Trophoblast cell (in vitro differentiated cells and primary cell): Measurements from ENCODE around the gene C10orf62.
A peak's percentile ranks its signal among the peaks of the same experiment; 100 is the strongest.

Experiments used
- DNase-seq, 2 donors: peaks; one replicate each; pipeline ENCODE4 v3.0.0-alpha.2; 2016
- H2AFZ ChIP-seq: 2 replicates; pipeline ENCODE4 v1.6.1; 2013; ENCODE audit warnings: low read length, moderate library complexity, mild to moderate bottlenecking; ENCODE audit not compliant: insufficient read depth, poor library complexity
- H2AK5ac ChIP-seq: 2 replicates; pipeline ENCODE4 v1.6.1; 2013; ENCODE audit warnings: mild to moderate bottlenecking, low read length
- H2BK120ac ChIP-seq: 2 replicates; pipeline ENCODE4 v1.6.1; 2013; ENCODE audit warnings: low read length, mild to moderate bottlenecking, moderate library complexity; ENCODE audit not compliant: insufficient read depth, poor library complexity
- H2BK12ac ChIP-seq: 2 replicates; pipeline ENCODE4 v1.6.1; 2013; ENCODE audit warnings: mild to moderate bottlenecking, low read length, moderate library complexity
- H2BK5ac ChIP-seq: 2 replicates; pipeline ENCODE4 v1.6.1; 2013; ENCODE audit warnings: low read length, low read depth, moderate library complexity, mild to moderate bottlenecking; ENCODE audit not compliant: poor library complexity
- H3K14ac ChIP-seq: 2 replicates; pipeline ENCODE4 v1.6.1; 2013; ENCODE audit warnings: mild to moderate bottlenecking, low read length
- H3K18ac ChIP-seq: 2 replicates; pipeline ENCODE4 v1.6.1; 2013; ENCODE audit warnings: mild to moderate bottlenecking, low read length
- H3K23ac ChIP-seq: 2 replicates; pipeline ENCODE4 v1.6.1; 2013; ENCODE audit warnings: low read length
- H3K27ac ChIP-seq: 2 replicates; pipeline ENCODE4 v1.5.1; 2013; ENCODE audit warnings: low read depth, mild to moderate bottlenecking, inconsistent platforms, low read length, moderate library complexity
- H3K27me3 ChIP-seq: 2 replicates; pipeline ENCODE4 v1.6.1; 2013; ENCODE audit warnings: inconsistent platforms, mild to moderate bottlenecking, low read length, moderate library complexity; ENCODE audit not compliant: insufficient read depth
- H3K36me3 ChIP-seq, 2 experiments: 1 replicate in 1 of 2; 2 replicates in 1 of 2; pipeline ENCODE4 v1.6.1; 2013; ENCODE audit warnings: low read length in 2 of 2, mild to moderate bottlenecking in 2 of 2, moderate library complexity in 1 of 2; ENCODE audit not compliant: insufficient read depth in 2 of 2, control insufficient read depth in 1 of 2
- H3K4ac ChIP-seq: 2 replicates; pipeline ENCODE4 v1.6.1; 2013; ENCODE audit warnings: low read depth, mild to moderate bottlenecking, low read length, moderate library complexity
- H3K4me1 ChIP-seq, 2 experiments: 1 replicate in 1 of 2; 2 replicates in 1 of 2; pipeline ENCODE4 v1.6.1; 2013; ENCODE audit warnings: low read length in 2 of 2, mild to moderate bottlenecking in 2 of 2, moderate library complexity in 1 of 2; ENCODE audit not compliant: insufficient read depth in 2 of 2, control insufficient read depth in 1 of 2
- H3K4me2 ChIP-seq: 2 replicates; pipeline ENCODE4 v1.6.1; 2013; ENCODE audit warnings: inconsistent platforms, mild to moderate bottlenecking, low read length, moderate library complexity
- H3K4me3 ChIP-seq: 2 replicates; pipeline ENCODE4 v1.5.1; 2013; ENCODE audit warnings: mild to moderate bottlenecking, low read depth, low read length, inconsistent platforms
- H3K79me1 ChIP-seq: one replicate; pipeline ENCODE4 v1.6.1; 2013; ENCODE audit warnings: low read length
- H3K79me2 ChIP-seq: 2 replicates; pipeline ENCODE4 v1.6.1; 2013; ENCODE audit warnings: low read length, mild to moderate bottlenecking; ENCODE audit not compliant: control insufficient read depth, insufficient read depth, poor library complexity
- H3K9ac ChIP-seq: 2 replicates; pipeline ENCODE4 v1.6.1; 2013; ENCODE audit warnings: mild to moderate bottlenecking, low read length
- H3K9me3 ChIP-seq: 2 replicates; pipeline ENCODE4 v1.6.1; 2013; ENCODE audit warnings: low read depth, mild to moderate bottlenecking, control low read depth, inconsistent platforms, low read length; ENCODE audit not compliant: insufficient read depth
- H4K12ac ChIP-seq: 2 replicates; pipeline ENCODE4 v1.6.1; 2013; ENCODE audit warnings: low read depth, mild to moderate bottlenecking, low read length, moderate library complexity
- H4K8ac ChIP-seq: 2 replicates; pipeline ENCODE4 v1.6.1; 2013; ENCODE audit warnings: low read depth, mild to moderate bottlenecking, low read length, moderate library complexity
- H4K91ac ChIP-seq: one replicate; pipeline ENCODE4 v1.6.1; 2013; ENCODE audit warnings: low read depth, mild to moderate bottlenecking, low read length, moderate library complexity
- WGBS: extraction: QIAGEN DNeasy Blood & Tissue Kit; methylation state at CpG from one replicate; pipeline ENCODE4 v1.1.7; 2013; ENCODE audit warnings: missing lambda C conversion rate; ENCODE audit not compliant: insufficient read length, insufficient coverage; ENCODE audit errors: extremely low coverage; 5-methylcytosine and 5-hydroxymethylcytosine counted together

Gene C10orf62

GRCh38 chr10:97572214-97572989, 17.1 kb upstream of the C10orf62 start, which contains the start of gene ANKRD2:
Gene ANKRD2 (plus strand): TSS chr10:97572779. CDS start chr10:97572789, 10 bp downstream.
- peak within 1 kb of the TSS; percentile 81 for H3K4ac ChIP-seq
- peak within 1 kb of the TSS; percentile 88 for H4K8ac ChIP-seq
- peak within 1 kb of the TSS; percentile 92 for H2BK120ac ChIP-seq
- H3K9ac ChIP-seq, result no peak within 1 kb of the TSS
- no CpG with 5 or more reads among the region's 16 CpGs for WGBS
- no peaks in the 10 kb centered on the region for H3K9me3 ChIP-seq
- peak within 1 kb of the TSS; percentile 87 for H2AK5ac ChIP-seq
- no peaks in the 10 kb centered on the region for H3K27me3 ChIP-seq
- H2BK5ac ChIP-seq, result peak within 1 kb of the TSS; percentile 70
- H3K27ac ChIP-seq, result peak within 1 kb of the TSS; percentile 97
- no peak within 1 kb of the TSS for H3K4me3 ChIP-seq
- peak; percentile 71 to 78 for DNase-seq
- peaks cover 42% of the 10 kb centered on the region for H3K79me1 ChIP-seq
- no peak within 1 kb of the TSS for H3K23ac ChIP-seq
- H3K14ac ChIP-seq, result peak within 1 kb of the TSS; percentile 93
- H2BK12ac ChIP-seq, result peak within 1 kb of the TSS; percentile 62
- H3K4me2 ChIP-seq, result peak within 1 kb of the TSS; percentile 10
- H4K91ac ChIP-seq, result peak within 1 kb of the TSS; percentile 91
- peaks cover 11% of the 10 kb centered on the region in 2 experiments for H3K36me3 ChIP-seq
- peak within 1 kb of the TSS; percentile 52 for H2AFZ ChIP-seq
- peaks cover 45 to 49% of the 10 kb centered on the region in 2 experiments for H3K4me1 ChIP-seq
- peak within 1 kb of the TSS; percentile 58 for H4K12ac ChIP-seq
- H3K79me2 ChIP-seq, result peaks cover 13% of the 10 kb centered on the region
- H3K18ac ChIP-seq, result peak within 1 kb of the TSS; percentile 79

DNA sequence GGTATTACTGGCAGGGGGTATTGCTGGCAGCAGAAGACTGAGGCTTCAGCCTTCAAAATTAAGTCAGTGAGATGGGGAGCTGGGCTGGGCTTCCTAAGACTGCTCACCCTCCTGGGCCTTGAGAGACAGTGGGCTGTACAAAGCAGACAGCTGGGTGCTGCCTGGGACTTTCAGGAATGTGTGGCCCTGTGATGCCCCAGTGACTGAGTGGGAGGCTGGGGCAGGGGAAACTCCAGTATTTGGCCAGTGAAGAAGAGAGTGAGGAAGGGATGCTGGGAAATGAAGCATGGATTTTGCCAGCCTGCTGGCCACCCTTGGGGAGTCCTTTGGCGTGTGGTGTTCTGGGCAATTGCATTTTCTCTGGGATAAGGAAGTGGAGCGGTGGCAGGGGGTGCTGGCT, 16.5 kb upstream of the C10orf62 start:
- Histone ChIP-seq H3K23ac (no peak overlapping the region), H3K4me2 (no peak overlapping the region), H3K36me3 (peaks cover 8 to 11% of the 10 kb centered on the region in 2 experiments), H3K27me3 (no peaks in the 10 kb centered on the region), H2BK5ac (peak overlapping the region; percentile 70), H2BK12ac (peak overlapping the region; percentile 62), H3K27ac (peak overlapping the region; percentile 97), H3K18ac (peak overlapping the region; percentile 73), H3K4me1 (peaks cover 45 to 49% of the 10 kb centered on the region in 2 experiments), H3K14ac (peak overlapping the region; percentile 71), H2AFZ (no peak overlapping the region), H3K79me2 (peaks cover 13% of the 10 kb centered on the region), H4K8ac (peak overlapping the region; percentile 55), H3K9me3 (no peaks in the 10 kb centered on the region), H3K79me1 (peaks cover 42% of the 10 kb centered on the region), H2AK5ac (peak overlapping the region; percentile 84), H3K9ac (no peak overlapping the region), H4K91ac (peak overlapping the region; percentile 91), H2BK120ac (peak overlapping the region; percentile 92), H3K4ac (peak overlapping the region; percentile 35), H3K4me3 (no peak overlapping the region), H4K12ac (no peak overlapping the region)
- no CpG with 5 or more reads among the region's 2 CpGs for WGBS
- DNase-seq, result peak in 1 of 2 donors; percentile 18

- H2AK5ac ChIP-seq, result no peak overlapping the region
- H2BK120ac ChIP-seq, result no peak overlapping the region
- no peak overlapping the region for H3K4ac ChIP-seq
- no peak for DNase-seq
- H3K18ac ChIP-seq, result no peak overlapping the region
- no peak overlapping the region for H4K91ac ChIP-seq
- no peaks in the 10 kb centered on the region for H3K27me3 ChIP-seq
- peaks cover 13% of the 10 kb centered on the region for H3K79me2 ChIP-seq
- H2AFZ ChIP-seq, result no peak overlapping the region
- H3K4me1 ChIP-seq, result peaks cover 45 to 49% of the 10 kb centered on the region in 2 experiments
- no peak overlapping the region for H3K27ac ChIP-seq
- H4K8ac ChIP-seq, result no peak overlapping the region
- H3K9me3 ChIP-seq, result no peaks in the 10 kb centered on the region
- H3K14ac ChIP-seq, result no peak overlapping the region
- H2BK5ac ChIP-seq, result no peak overlapping the region
- no CpG with 5 or more reads among the region's 2 CpGs for WGBS
- H3K4me2 ChIP-seq, result no peak overlapping the region
- H3K9ac ChIP-seq, result no peak overlapping the region
- no peak overlapping the region for H4K12ac ChIP-seq
- H3K79me1 ChIP-seq, result peaks cover 42% of the 10 kb centered on the region
- H3K36me3 ChIP-seq, result peaks cover 7 to 11% of the 10 kb centered on the region in 2 experiments
- peak overlapping the region; percentile 44 for H2BK12ac ChIP-seq
- H3K4me3 ChIP-seq, result no peak overlapping the region
- no peak overlapping the region for H3K23ac ChIP-seq
Measured at GRCh38 chr10:97573672-97574071, 15.8 kb upstream of the C10orf62 start.

DNA sequence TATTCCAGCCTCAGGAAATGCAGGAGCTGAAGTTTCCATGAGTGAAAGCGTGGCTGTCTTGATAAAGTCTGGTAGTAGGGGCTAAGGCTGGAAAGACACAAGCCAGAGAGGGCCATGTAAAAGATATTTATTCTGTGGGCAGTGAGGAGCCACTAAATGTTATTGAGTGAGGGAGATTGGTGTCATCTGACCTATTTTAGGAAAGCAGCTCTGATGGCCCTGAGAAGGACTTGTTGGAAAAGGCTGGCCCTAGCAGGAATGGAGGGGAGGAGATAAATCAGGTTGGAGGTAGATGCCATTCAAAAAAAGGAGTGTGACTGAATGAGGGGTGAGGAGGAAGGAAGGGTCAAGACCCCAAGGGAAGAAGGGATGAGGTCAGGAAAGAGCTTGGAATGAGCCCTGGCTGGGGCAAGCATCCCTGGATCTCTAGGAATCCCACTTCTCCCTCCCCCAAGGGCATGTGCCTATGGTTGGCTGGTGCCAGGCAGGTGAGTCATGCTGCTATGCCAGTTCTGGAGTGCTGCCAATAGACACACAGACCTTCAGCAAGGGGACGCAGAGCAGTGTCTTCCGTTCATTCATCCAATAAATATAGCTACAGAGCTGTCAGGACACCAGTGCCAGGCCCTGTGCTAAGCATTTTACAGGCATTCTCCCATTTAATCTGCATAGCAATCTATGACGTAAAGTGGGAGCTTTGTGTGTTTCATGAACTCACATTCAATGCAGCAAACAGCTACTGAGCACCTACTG, 15.0 kb upstream of the C10orf62 start:
- Histone ChIP-seq H2BK120ac (peak overlapping the region; percentile 78), H3K79me1 (peaks cover 42% of the 10 kb centered on the region), H3K36me3 (peaks cover 5 to 8% of the 10 kb centered on the region in 2 experiments), H3K9me3 (no peaks in the 10 kb centered on the region), H2BK12ac (peak overlapping the region; percentile 37), H4K91ac (peak overlapping the region; percentile 87), H3K9ac (no peak overlapping the region), H3K79me2 (peaks cover 13% of the 10 kb centered on the region), H3K27ac (peak overlapping the region; percentile 73), H3K4me2 (peak overlapping the region; percentile 8), H3K14ac (peak overlapping the region; percentile 42), H4K12ac (no peak overlapping the region), H3K18ac (no peak overlapping the region), H3K4ac (no peak overlapping the region), H3K27me3 (no peaks in the 10 kb centered on the region), H3K23ac (no peak overlapping the region), H4K8ac (peak overlapping the region; percentile 67), H3K4me3 (no peak overlapping the region), H2AFZ (no peak overlapping the region), H2AK5ac (peak overlapping the region; percentile 59), H2BK5ac (peak overlapping the region; percentile 63), H3K4me1 (peaks cover 45 to 49% of the 10 kb centered on the region in 2 experiments)
- WGBS, result no CpG with 5 or more reads among the region's 4 CpGs
- peak; percentile 88 to 92 for DNase-seq
